LHCN-M2 (cell line): ENCODE results near the gene SERPINE1. TPM values are rescaled to one million over a fixed set of nuclear protein-coding genes. Genes with fewer than 3 reads are reported as not detected.
A peak's percentile ranks its signal among the peaks of the same experiment; 100 is the strongest.

Source experiments
- DNase-seq: peaks from one replicate; pipeline ENCODE4 v3.0.0-alpha.2; 2012; ENCODE audit warnings: low read depth
- total RNA-seq: library from RNA; depleted of rRNA; stranded (reverse); fragments of >200 nt; gene quantifications from 2 replicates; pipeline ENCODE4 v1.2.3, GENCODE V29; 2014

Gene SERPINE1
- total RNA-seq, 1 experiment from 2014 or later = 1,980 TPM

DNA sequence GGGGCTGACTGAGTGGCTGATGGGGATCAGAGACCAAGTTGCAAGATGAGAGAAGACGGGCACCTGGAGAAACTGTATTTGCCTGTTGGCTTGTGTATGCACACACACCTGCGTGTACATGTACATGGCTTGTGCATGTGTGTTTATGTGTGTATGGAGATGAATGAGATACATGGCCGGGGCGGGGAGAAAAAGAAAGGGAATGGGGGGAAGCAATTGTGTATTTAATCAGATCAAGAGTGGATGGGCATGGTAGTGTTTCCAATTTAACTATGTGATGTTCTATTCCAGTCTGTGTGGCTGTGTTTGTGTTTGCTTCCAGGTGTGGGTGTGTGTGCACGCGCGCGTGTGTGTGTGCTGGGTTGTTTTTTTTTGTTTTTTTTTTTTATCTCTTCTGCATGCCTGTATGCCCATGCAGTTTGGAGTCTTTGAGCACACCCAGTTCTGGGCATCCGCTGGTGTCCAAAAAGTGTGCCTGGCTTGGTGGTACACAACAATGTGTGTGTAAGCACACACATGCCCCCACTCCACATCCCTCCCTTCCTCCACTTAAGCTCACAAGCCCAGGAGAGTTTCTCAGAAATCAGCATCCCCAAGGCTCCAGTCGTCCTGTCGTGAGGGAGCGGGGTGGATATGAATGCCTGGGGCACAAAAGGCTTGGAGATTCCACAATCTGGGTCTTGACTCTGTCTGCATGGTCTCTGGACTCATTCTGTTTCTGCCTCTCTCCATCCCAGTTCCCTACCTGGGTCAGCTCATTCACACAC lies 40.9 kb downstream of the SERPINE1 start:
- no peak for DNase-seq

DNA sequence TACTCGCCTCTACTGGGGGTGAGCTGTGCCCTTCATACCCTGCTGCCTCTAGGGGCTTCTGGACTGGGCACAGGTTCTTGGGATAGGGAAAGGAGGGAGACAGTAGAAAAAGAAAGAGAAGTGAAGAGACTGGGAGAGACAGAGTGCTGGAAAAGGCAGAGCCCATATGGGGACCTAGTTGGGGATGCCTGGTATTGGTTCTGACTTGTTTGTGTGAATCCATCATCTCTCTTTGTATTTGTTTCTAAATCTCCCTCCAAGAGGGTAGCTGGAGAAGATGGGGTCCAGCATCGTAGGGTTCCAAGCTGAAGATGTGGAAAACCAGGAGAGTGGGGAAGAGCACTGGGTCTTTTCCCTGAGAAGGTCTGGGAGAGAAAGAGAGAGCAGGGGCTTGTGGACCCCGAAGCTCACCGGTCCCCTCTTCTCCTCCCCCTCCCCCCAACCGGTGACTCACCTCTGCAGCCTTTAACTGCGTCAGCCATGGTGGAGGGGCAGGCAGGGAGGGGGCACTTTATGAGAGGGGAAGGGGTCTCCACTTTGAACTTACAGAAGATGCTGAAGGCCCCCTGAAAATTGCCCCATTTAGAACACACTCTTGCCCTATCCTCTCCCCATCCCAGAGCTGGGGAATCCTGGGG lies 41.6 kb downstream of the SERPINE1 start:
- no peak for DNase-seq

DNA sequence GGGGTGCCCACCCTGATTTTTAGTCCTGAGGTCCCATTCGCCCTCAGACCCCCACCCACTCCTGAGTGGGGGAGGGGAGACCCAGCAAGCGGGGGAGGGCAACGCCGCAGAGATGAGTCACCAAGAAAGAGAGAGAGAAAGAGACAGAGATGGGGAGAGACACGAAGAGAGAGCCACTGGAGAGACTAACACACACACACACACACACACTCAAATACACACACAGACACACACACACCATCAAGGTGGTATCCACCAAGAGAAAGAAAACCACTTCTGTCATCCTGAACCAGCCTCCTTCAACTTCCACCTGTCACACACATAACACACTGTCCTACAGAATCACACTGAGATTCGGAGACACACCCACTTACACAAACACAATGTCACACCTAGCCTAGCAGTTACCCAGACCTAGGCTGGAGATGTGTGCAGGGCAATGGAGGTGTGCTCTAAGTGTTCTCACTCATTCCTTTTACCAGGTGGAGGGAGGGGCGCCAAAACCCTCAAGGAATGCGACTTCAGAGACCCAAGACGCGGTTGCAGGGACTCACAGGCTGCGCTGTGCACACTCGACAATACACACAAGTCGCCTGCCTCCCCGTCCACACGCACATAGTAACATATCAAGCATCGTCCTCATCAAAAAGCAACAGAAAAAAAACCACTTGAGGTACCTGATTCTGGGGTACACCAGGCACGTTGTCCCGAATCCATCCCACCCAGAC lies 42.4 kb downstream of the SERPINE1 start:
- DNase-seq = no peak

DNA sequence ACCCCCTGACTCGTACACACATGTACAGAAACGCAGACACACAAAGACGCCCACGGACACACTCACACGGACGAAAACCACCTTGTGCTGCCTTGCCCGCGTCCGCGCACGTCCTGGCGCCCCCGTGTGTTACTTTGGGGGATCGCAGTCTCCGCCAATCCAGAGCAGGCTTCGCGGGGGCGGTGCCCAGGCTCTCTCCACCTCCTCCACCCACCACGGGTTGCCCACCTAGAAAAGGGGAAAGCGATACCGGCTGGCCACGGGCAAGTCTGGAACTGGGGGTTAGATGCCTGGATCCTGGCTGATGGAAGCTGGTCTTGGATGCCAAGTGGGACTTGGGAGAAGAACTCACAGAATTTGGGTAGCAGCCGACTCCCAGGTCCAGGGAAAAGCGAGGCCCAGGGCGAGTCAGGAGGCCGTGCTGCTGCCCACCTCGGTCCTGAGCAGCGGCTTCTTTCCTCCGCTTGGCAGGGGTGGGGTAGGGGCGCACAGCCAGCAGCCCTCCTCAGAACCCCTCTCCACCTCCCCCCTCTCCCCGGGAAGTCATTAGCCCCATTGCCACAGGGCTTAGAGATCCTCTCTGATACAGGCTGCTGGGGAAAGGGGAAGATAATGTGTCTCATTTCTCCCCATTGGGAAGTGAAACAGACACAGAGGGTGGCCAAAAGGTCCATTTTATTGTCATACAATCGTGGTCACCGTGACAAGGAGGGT lies 43.1 kb downstream of the SERPINE1 start:
- peak; percentile 54 for DNase-seq

DNA sequence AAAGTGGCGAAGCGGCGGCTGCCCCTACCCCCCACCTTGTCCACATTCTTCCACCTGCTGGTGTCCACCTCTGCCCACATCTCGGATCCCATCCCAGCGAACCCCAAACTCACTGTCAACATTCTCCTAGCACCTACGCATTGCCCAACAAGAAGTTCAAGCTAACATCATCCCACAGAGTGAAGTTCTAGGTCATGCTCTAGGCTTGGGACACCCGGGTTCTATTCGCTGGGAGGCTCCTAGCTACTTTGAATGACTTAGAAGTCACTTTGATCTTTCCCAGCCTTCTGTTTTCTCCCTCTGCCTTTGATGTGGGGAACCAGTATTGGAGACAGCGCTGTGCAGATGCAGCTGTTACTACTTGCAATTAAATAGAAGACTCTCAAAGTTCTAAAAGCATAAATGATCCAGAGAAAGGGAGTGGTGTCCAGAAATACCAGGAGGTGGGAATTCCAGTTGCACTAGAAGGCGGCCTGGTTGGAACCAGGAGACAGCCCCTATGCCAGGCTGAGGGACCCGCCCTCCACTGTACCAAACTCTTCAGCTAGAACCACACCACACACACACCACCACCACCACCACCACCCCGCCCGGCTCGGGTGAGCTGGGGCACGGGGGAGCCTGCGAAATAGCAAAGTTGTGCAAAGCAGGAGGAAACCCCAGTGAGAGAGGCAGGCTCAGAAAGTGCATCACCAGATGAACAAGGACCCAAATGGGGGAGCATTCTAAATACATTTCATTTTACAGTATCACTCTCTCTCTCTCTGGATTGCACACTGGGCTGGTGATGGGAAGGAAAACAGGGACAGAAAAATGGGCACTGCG lies 43.9 kb downstream of the SERPINE1 start:
- peak; percentile 54 for DNase-seq

DNA sequence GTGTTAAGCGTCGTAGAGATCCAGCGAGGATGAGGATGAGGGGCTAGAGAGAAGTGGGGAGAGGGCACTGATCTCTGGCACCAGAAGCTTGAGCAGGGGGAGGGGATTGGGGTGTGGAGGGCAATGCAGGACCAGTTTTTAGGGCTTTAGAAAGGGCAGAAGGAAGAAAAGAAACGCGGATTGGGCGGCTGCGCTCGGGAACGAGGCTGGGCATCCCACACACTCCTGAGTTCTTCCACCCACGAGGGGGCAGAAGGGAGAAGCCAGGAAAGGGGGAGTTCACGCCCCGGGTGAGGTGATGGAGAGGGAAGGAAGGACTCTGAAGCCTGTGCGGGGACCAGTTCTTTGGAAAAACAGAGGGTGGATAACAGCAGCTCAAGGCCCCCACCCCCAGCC lies 44.5 kb downstream of the SERPINE1 start:
- DNase-seq = no peak

DNA sequence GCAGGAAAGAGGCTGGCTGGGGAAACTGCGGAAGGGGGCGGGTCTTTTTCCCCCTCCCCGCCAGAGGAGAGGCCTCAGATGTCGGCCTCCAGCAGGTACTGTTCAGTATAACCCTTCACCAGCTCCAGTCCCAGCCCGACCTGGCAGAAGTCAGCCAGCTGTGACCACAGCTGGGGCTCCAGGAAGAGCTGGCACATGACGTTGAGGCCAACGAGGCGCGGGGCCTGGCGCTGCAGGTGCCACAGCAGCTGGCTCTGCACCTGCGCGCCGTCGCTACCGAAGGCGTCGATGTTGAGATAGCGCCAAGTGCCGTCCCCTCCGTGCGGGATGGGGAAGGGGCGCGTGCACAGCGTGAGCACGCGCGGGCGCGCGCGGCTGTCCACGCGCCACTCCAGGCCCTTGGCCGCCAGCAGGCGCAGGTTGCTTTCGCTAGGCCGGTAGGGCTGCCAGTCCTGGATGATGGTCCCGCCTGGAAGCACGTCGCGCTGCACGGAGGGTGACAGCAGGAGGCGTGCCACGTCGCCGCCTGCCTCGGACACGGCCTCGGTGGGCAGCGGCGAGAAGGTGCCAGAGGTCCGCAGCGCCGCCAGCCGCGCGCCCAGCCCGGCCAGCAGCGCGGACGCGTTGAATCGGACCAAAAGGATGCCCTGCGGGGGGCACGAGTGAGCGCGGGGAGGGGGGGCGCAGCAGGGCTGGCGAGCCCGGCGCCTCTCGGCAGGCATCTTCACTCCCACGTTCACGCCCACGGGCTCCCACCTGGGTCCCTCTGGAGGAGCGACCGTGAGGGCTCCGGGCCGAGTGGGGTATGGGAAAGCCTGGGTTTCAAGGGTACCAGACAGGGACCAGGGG lies 45.3 kb downstream of the SERPINE1 start:
- DNase-seq = no peak

DNA sequence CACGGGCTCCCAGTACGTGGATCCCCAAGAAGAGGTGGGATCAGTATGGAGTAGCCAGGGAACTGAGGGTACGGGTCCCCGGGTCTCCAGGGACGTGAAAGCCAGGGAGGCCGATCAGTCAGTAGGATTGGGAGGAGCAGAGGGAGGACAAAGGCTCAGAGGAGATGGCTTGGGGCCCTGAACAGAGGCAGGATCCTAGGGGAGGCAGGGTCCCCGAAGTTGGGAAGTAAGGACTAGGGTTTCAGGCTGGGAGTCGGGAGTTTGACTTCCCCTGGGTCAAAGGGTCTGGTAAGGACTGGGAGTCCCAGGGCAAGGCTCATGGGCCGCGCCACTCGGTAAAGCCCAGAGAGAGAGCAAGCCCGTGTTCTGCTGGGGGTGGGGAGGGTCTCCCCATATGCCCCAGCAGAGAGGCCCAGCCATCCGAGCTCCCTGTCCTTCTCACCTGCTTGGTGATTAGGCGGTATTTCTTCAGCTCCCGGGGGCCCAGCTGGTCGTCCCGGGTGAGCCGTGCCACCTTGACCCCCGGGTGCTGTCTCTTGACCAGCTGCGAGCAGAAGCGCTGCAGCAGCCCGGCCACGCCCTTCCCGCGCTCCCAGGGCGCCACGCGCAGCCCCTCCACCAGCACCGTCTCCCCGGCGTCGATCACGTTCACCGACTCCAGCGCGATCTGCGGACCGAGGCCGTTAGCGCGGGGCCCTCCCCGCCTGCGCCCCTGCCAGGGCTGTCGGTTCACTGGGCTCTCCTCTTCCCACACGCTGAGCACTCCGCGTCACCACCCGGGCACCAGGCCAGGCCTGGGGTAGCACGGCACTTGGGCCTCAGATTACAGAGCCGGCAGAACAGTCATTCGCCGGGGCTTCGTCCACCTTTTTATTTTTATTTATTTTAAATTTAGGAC lies 46.2 kb downstream of the SERPINE1 start:
- DNase-seq = peak; percentile 81

DNA sequence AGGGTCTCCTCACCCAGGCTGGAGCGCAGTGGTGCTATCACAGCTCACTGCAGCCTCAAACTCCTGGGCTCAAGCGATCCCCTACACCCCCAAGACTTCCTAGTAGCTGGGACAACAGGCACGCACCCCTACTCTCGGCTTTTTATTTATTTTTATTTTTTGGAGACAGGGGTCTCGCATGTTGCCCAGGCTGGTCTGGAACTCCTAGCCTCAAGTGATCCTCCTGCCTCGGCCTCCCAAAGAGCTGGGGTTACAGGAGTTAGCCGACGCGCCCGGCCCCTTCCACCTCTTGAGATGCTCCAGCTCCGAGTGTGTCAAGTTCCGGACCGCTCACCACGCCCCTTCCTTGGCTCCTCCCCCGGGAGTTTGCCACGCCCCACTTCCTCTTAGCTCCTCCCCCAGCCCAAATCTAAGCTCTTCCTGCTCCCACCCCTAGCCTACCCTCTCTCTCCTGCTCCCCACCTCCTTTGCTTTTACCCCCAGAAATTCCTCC lies 46.9 kb downstream of the SERPINE1 start:
- peak; percentile 64 for DNase-seq

DNA sequence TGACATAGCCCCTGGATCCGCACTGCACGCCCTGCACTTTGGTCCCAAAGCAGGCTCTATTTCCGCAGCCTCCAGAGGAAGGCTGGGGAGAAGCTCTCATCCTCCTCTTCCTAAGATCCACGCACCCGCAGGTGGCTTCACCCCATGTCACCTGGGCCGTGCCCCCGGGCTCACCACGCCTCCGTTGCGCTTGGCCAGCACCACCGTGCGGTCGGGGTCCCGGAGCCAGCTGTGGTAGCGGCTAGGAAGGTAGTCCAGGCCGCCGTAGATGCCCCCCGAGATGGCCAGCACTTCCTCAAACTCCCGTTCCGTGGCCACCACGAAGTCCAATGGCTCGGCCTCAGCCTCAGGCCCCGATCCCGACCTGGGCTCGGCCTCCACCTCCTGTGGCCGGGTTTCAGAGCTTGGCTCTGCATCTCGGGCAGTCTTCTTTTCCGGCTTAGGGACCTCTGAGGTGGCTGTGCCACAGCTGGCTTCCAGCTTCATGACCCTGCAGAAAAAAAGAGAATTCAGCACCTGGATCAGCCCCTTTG lies 47.5 kb downstream of the SERPINE1 start:
- DNase-seq = no peak

DNA sequence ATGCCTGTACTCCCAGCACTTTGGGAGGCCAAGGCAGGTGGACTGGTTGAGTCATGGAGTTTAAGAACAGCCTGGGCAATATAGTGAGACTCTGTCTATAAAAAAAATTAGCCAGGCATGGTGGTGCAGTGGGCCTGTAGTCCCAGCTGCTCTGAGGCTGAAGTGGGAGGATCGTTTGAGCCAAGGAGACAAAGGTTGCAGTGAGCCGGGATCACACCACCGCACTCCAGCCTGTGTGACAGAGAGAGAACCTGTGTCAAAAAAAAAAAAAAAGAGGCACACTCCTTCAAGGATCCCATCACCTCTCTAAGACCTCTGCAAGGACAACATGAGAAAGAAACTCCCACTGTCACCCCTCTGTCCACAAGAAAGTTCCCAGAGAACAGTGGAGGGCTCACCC lies 48.8 kb downstream of the SERPINE1 start:
- no peak for DNase-seq

DNA sequence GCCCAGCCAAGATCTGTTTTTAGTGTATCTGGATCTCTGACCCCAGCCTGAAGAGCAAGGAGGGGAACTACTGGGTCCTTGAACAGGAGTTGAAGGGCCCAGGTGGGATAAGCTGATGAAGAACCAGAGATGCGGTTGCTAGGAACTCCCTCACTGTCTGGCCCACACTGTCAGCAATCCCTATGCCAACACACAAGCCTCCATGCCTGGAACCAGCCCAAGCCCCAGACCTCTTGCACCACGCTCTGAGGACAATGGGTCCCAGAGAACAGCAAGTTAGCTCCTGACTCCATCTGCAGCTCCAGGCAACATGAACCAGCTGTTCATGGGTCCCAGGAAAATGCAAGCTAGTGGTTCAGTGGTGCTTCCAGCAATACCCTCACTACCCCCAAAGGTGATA lies 50.7 kb downstream of the SERPINE1 start:
- DNase-seq = no peak

DNA sequence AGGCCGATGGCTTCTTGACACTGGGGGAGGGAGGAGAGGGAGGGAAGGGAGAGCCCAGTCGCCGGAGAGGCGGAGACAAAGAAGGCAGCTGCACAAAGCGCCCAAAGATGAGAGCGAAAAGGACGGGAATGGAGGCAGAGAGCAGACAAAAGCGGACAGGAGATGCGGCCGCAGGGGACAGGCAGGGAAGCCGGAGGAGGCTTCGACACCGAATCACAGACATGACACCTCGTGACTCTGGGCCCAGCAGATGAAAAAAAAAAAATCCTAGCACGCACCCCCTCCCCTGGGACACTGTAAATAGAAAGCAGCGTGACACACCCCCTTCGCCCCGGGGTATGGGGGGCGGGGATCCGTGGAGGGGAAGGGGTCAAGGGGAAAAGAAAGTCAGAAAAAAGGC lies 52.2 kb downstream of the SERPINE1 start:
- DNase-seq = no peak

DNA sequence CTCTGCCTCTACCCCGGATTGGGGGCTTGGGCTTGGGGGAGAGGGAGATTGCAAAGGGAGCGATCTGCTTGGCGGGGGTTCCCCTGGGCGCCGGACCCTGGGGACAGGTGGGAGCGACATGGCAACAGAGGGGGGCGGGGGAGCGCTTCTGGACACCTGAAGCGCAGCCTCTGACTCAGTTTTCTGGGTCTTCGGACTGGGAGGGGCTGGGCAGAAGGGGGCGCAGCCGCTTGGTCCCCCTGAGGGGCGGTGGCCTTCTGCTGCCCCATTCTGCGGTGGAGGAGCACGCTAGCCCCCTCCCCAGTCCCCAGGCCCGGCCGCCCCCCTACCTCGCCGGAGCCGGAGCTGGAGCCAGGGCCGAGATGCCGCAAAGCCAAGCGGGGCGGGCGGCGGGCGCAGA lies 52.8 kb downstream of the SERPINE1 start:
- no peak for DNase-seq

DNA sequence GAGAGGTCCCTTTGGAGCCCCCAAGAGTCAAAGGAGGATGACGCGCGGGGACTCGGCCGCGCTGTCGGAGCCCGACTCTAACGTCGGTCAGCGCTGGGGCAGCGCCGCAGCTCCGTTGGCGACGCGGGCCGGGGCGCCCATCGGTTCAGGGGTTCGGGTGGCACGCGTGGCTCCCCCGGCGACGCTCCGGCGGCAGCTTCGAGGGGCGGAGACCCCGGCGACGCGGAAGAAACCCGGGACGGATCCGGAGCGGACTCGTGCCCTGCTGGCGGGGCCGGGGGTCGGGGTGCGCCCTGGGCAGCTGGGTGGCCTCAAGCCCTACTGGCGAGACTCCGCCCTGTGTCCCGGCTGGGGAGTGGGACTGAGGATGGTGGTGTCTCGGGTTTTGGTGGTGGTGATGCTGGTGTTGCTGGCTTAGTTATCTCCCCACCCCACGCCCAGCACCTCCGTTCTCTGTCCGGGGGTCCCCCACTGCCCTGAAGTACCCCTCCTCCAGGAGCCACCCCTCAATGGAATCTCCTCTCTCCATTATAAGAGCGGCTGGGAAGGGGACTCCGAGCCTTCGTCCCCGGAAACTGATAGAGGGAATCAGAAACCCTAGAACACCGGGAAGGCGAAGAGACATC lies 53.3 kb downstream of the SERPINE1 start, which contains the start of gene NAT16:
Gene NAT16 (minus strand): TSS at position 164 of the 626 bp plus-strand sequence. CDS start 5,486 bp downstream, outside the sequence.
- DNase-seq = no peak

DNA sequence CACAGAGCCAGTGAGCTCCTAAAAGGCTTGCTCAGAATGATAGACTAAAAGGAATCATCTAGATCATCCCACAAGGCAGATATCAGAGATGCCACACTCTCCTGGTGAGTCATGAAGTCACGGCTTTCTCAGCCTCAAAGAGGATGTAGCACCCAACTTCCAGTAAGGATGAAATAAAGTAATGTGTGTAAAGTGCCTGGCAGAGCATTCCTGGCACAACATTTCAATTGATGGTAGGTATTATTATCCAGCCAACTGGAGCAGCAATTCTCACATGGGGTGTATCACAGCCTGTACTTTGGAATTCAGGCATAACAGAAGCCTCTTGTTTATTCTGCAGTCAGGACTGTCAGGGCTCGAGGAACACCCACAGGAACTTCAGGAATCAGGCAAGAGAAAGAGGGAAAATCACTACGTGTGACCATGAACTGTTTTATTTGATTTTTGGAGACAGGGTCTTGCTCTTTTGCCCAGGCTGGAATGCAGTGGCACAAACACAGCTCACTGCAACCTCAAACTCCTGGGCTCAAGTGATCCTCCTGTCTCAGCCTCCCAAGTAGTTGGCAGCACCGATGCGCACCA lies 58.4 kb downstream of the SERPINE1 start:
- peak; percentile 74 for DNase-seq

DNA sequence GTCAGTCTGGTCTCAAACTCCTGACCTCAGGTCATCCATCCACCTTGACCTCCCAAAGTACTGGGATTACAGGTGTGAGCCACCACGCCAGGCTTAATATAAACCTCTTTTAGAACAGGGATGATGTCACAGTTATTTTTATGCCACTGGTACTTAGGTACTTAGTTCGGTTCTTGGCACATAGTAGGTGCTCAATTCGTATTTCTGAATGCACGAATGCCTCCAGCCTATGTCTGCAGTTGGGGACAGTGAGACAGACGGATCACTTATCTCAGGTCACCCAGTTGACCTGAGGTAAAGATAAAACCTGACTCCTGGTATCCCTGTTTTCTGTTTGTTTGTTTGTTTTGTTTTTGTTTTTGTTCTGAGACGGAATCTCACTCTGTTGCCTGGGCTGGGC lies 59.3 kb downstream of the SERPINE1 start:
- no peak for DNase-seq
